ENCODE data around the gene GPRC5A.

DNA sequence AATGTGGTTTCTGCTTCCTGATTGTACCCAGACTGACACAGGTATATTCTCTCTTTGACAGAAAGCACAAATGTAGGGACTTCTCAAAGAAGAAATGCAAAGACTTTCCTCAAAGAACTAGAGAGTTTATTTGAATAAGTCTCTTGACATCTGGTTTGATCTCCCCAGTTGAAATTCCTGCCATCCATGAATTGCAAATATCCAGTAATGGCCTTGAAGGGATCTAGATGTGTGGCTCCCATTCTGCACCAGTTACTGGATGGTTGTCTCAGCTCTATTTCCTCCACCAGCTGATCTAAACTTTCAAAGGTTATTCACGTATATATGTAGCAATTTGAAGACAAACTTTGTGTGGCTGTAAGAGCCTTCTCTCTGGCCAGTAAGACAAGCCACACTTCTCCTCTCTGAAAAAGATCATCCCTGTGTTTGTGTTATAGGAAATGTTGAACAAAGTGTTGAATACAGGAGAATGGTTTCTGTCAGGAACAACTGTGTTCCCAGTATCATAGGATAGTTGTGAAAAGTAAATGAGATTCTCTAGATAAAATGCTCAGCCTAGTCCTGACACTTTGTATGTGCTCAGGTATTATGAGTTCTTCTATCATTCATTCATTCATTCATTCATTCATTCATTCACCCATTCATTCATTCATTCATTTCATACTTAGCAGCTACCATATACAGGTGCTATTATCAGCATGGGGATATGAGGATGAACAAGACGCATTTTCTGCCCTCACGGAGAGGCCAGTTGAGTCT lies 22.7 kb upstream of the GPRC5A start:
- TF ChIP-seq, protein P1, sequence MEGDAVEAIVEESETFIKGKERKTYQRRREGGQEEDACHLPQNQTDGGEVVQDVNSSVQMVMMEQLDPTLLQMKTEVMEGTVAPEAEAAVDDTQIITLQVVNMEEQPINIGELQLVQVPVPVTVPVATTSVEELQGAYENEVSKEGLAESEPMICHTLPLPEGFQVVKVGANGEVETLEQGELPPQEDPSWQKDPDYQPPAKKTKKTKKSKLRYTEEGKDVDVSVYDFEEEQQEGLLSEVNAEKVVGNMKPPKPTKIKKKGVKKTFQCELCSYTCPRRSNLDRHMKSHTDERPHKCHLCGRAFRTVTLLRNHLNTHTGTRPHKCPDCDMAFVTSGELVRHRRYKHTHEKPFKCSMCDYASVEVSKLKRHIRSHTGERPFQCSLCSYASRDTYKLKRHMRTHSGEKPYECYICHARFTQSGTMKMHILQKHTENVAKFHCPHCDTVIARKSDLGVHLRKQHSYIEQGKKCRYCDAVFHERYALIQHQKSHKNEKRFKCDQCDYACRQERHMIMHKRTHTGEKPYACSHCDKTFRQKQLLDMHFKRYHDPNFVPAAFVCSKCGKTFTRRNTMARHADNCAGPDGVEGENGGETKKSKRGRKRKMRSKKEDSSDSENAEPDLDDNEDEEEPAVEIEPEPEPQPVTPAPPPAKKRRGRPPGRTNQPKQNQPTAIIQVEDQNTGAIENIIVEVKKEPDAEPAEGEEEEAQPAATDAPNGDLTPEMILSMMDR (IDR thresholded peaks at IDR 0.05) = no peak
- TF ChIP-seq POLR2AphosphoS5 (IDR thresholded peaks at IDR 0.05; ENCODE audit: insufficient read depth in 1 of 2, low read depth in 1 of 2) (no peak), POLR2A (IDR thresholded peaks at IDR 0.05) (no peak)
